NCI-H1694 treated with DMSO at 0.1 percent for 48 hours (cell line): ENCODE measurements around the gene C5.
"Not testable (repeated sequence)": the region's sequence is repeated elsewhere in the genome, so short reads cannot be mapped to it uniquely, and the experiment has no call there.

Experiments used
- DNase-seq: peaks from one replicate; lab custom pipeline; 2025; lab: John Stamatoyannopoulos, UW

Gene C5

GRCh38 chr9:120978987-120979386 lies 71.1 kb downstream of the C5 start:
- no peak for DNase-seq

- DNase-seq, result no peak
Observed at GRCh38 chr9:120977321-120977720, 72.8 kb downstream of the C5 start.

GRCh38 chr9:120974921-120975320 lies 75.2 kb downstream of the C5 start:
- no peak for DNase-seq

GRCh38 chr9:120974181-120974580 lies 75.9 kb downstream of the C5 start:
- no peak for DNase-seq

- DNase-seq, result no peak
Observed at GRCh38 chr9:120971938-120972337, 78.1 kb downstream of the C5 start.

GRCh38 chr9:120971471-120971870 lies 78.6 kb downstream of the C5 start:
- DNase-seq, result not testable (repeated sequence)

- no peak for DNase-seq
Observed at GRCh38 chr9:120970244-120970643, 79.8 kb downstream of the C5 start.

GRCh38 chr9:120966013-120966369 lies 84.1 kb downstream of the C5 start:
- no peak for DNase-seq

GRCh38 chr9:120965344-120966012 lies 84.6 kb downstream of the C5 start:
- DNase-seq, result no peak

GRCh38 chr9:120961936-120962335 lies 88.1 kb downstream of the C5 start:
- no peak for DNase-seq

GRCh38 chr9:120960001-120960400 lies 90.1 kb downstream of the C5 start:
- no peak for DNase-seq

GRCh38 chr9:120956862-120957261 lies 93.2 kb downstream of the C5 start:
- DNase-seq, result no peak

- no peak for DNase-seq
Observed at GRCh38 chr9:120951960-120952618, 98.0 kb downstream of the C5 start.

GRCh38 chr9:120950421-120951388 lies 99.4 kb downstream of the C5 start:
- no peak for DNase-seq

GRCh38 chr9:120949290-120949689 lies 100.8 kb downstream of the C5 start:
- no peak for DNase-seq

GRCh38 chr9:120948824-120949223 lies 101.3 kb downstream of the C5 start:
- no peak for DNase-seq

- DNase-seq, result no peak
Observed at GRCh38 chr9:120947222-120947621, 102.9 kb downstream of the C5 start.

- no peak for DNase-seq
Observed at GRCh38 chr9:120946259-120946658, 103.8 kb downstream of the C5 start.

GRCh38 chr9:120944948-120945347 lies 105.1 kb downstream of the C5 start:
- DNase-seq, result no peak

GRCh38 chr9:120944434-120944843 lies 105.6 kb downstream of the C5 start:
- no peak for DNase-seq

- DNase-seq, result no peak
Observed at GRCh38 chr9:120942186-120943001, 107.7 kb downstream of the C5 start.
